Mucosa of descending colon (tissue), 3 donors: Measurements from ENCODE around the gene TRIL. TPM values are rescaled to one million over a fixed set of nuclear protein-coding genes. Genes with fewer than 3 reads are reported as not detected.

Experiments
- ATAC-seq: fragments of 200-7000 bp; cut with Tn5 transposase; one replicate; pipeline ENCODE4 v1.9.1; 2020; ENCODE audit warnings: mild to moderate bottlenecking, moderate library complexity
- DNase-seq, 3 donors: peaks; one replicate each; pipeline ENCODE4 v3.0.0-alpha.2; 2020
- H3K36me3 ChIP-seq: fragments of 200-600 bp; one replicate; pipeline ENCODE4 v1.8.0; 2021; ENCODE audit warnings: low read depth, mild to moderate bottlenecking
- H3K4me1 ChIP-seq: fragments of 200-600 bp; one replicate; pipeline ENCODE4 v1.8.0; 2021; ENCODE audit warnings: low read depth, mild to moderate bottlenecking
- H3K4me3 ChIP-seq: fragments of 200-600 bp; one replicate; pipeline ENCODE4 v1.8.0; 2021; ENCODE audit warnings: mild to moderate bottlenecking
- H3K9me3 ChIP-seq: fragments of 200-600 bp; one replicate; pipeline ENCODE4 v1.8.0; 2021; ENCODE audit warnings: mild to moderate bottlenecking
- CTCF ChIP-seq: fragments of 200-600 bp; IDR thresholded peaks from one replicate; pipeline ENCODE4 v1.8.0; 2022; ENCODE audit warnings: antibody characterized with exemption, mild to moderate bottlenecking
- intact Hi-C, 2 donors: fragments of 100-400 bp; cut with DNase I in 1 of 2; cut with micrococcal nuclease in 1 of 2; formaldehyde crosslinking; loops; one replicate each; pipeline versions ENCODE4 v1.11.0 to v1.11.1; 2022; cut with DNase I, micrococcal nuclease
- total RNA-seq, 3 donors: library from RNA; stranded (reverse); fragmentation: NEBNext Ultra II Directional in 2 of 3; extraction: Animal tissue kit (Norgen Biotek cat#: 25700) in 2 of 3; gene quantifications; one replicate each; pipeline versions ENCODE4 v1.2.1 to v1.2.4, GENCODE V29; 2021 to 2023
- donor health status: DM: no; HTN: no; CAD: no; lungs with moderate emphysema.
- donor health status: DM: no; HTN: no; CAD: no.
- donor health status: DM: no; HTN: yes; CAD: no.

The TRIL gene
- total RNA-seq, 3 donors from 2014 or later, result 0.96 to 2.2 (median 1.5) TPM

GRCh38 chr7:28926871-28927597 lies 31.1 kb downstream of the TRIL start:
- DNase-seq, result peak; percentile 64 to 85 (median 71)
- no peaks in the 10 kb centered on the region for H3K9me3 ChIP-seq
- ATAC-seq, result peak; percentile 94
- H3K36me3 ChIP-seq, result no peaks in the 10 kb centered on the region
- intact Hi-C loops, result loop anchor here in 1 of 2 donors (5.0 kb wide), 1 partner anchor 175 kb away; no protein-coding TSS in a partner anchor
- peak; percentile 59 for TF ChIP-seq CTCF
- H3K4me3 ChIP-seq, result no peak overlapping the region
- H3K4me1 ChIP-seq, result no peaks in the 10 kb centered on the region

GRCh38 chr7:28922624-28923331 lies 35.4 kb downstream of the TRIL start:
- no peaks in the 10 kb centered on the region for H3K4me1 ChIP-seq
- H3K36me3 ChIP-seq, result no peaks in the 10 kb centered on the region
- intact Hi-C loops, result loop anchor here (2.0 to 5.0 kb wide), 2 partner anchors 180 to 485 kb away; no protein-coding TSS in a partner anchor
- TF ChIP-seq CTCF, result peak; percentile 45
- DNase-seq (peak in 2 of 3 donors; percentile 59 to 84), ATAC-seq (peak; percentile 68)
- no peaks in the 10 kb centered on the region for H3K9me3 ChIP-seq
- no peak overlapping the region for H3K4me3 ChIP-seq

- intact Hi-C loops, result loop anchor here (2.0 to 5.0 kb wide), 2 partner anchors 181 to 485 kb away; no protein-coding TSS in a partner anchor
- peak; percentile 54 for TF ChIP-seq CTCF
- DNase-seq, result peak in 1 of 3 donors; percentile 76
- Histone ChIP-seq H3K36me3 (no peaks in the 10 kb centered on the region), H3K4me3 (no peak overlapping the region), H3K9me3 (no peaks in the 10 kb centered on the region), H3K4me1 (no peaks in the 10 kb centered on the region)
- peak; percentile 95 for ATAC-seq
These were observed 36.3 kb downstream of the TRIL start for GRCh38 chr7:28921822-28922221.

GRCh38 chr7:28920424-28920823 lies 37.7 kb downstream of the TRIL start:
- ATAC-seq (no peak), DNase-seq (no peak)
- H3K36me3 ChIP-seq, result no peaks in the 10 kb centered on the region
- no peak for TF ChIP-seq CTCF
- H3K4me1 ChIP-seq, result no peaks in the 10 kb centered on the region
- intact Hi-C loops, result loop anchor here in 1 of 2 donors (5.0 kb wide), 1 partner anchor 487 kb away; no protein-coding TSS in a partner anchor
- H3K9me3 ChIP-seq, result no peaks in the 10 kb centered on the region
- no peak overlapping the region for H3K4me3 ChIP-seq

- no peak for TF ChIP-seq CTCF
- intact Hi-C loops, result no loop called here
- Histone ChIP-seq H3K36me3 (no peaks in the 10 kb centered on the region), H3K9me3 (no peaks in the 10 kb centered on the region), H3K4me3 (no peak overlapping the region), H3K4me1 (no peaks in the 10 kb centered on the region)
- no peak for ATAC-seq
- DNase-seq, result no peak
These were observed 38.6 kb downstream of the TRIL start for GRCh38 chr7:28919510-28919909.
